Measurements from ENCODE around the gene ACADVL. TPM values are rescaled to one million over a fixed set of nuclear protein-coding genes. Genes with fewer than 3 reads are reported as not detected.
A peak's percentile ranks its signal among the peaks of the same experiment; 100 is the strongest.

Gene ACADVL
- total RNA-seq, 1 donor from 2014 or later = 693 TPM

DNA sequence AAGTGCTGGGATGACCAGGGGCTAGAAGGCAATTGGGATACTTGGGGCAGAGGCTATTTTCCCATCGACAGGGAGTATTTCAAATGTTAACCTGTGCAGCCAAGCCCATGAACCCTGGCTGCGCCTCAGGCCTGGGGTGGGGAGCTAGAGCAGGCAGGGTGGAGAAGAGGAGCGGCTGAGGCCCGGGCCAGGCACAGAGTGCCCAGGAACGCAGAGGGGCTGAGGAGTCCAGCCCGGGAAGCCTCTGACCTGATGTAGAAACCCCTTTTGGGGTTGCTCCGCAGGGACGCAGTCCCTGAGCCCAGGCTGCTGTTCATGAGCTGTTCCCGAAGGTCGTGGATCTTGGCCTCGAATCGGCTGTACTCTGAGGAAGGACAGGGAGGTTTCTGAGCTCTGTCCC, 23.8 kb upstream of the ACADVL start:
- no peaks in the 10 kb centered on the region for H3K4me1 Mint-ChIP-seq (ENCODE audit: low read depth)
- TF ChIP-seq, protein P1, sequence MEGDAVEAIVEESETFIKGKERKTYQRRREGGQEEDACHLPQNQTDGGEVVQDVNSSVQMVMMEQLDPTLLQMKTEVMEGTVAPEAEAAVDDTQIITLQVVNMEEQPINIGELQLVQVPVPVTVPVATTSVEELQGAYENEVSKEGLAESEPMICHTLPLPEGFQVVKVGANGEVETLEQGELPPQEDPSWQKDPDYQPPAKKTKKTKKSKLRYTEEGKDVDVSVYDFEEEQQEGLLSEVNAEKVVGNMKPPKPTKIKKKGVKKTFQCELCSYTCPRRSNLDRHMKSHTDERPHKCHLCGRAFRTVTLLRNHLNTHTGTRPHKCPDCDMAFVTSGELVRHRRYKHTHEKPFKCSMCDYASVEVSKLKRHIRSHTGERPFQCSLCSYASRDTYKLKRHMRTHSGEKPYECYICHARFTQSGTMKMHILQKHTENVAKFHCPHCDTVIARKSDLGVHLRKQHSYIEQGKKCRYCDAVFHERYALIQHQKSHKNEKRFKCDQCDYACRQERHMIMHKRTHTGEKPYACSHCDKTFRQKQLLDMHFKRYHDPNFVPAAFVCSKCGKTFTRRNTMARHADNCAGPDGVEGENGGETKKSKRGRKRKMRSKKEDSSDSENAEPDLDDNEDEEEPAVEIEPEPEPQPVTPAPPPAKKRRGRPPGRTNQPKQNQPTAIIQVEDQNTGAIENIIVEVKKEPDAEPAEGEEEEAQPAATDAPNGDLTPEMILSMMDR (IDR thresholded peaks at IDR 0.05; ENCODE audit: unreplicated experiment) = no peak
- no peak overlapping the region for H3K4me3 Mint-ChIP-seq (ENCODE audit: low read depth)
- H3K36me3 Mint-ChIP-seq (ENCODE audit: insufficient read depth) = peaks cover 11% of the 10 kb centered on the region
- H3K27me3 Mint-ChIP-seq = no peaks in the 10 kb centered on the region
- H3K27ac Mint-ChIP-seq = no peak overlapping the region
- H3K9me3 Mint-ChIP-seq (ENCODE audit: low read depth) = no peaks in the 10 kb centered on the region
- no peak for DNase-seq (ENCODE audit: low spot score, unreplicated experiment)

DNA sequence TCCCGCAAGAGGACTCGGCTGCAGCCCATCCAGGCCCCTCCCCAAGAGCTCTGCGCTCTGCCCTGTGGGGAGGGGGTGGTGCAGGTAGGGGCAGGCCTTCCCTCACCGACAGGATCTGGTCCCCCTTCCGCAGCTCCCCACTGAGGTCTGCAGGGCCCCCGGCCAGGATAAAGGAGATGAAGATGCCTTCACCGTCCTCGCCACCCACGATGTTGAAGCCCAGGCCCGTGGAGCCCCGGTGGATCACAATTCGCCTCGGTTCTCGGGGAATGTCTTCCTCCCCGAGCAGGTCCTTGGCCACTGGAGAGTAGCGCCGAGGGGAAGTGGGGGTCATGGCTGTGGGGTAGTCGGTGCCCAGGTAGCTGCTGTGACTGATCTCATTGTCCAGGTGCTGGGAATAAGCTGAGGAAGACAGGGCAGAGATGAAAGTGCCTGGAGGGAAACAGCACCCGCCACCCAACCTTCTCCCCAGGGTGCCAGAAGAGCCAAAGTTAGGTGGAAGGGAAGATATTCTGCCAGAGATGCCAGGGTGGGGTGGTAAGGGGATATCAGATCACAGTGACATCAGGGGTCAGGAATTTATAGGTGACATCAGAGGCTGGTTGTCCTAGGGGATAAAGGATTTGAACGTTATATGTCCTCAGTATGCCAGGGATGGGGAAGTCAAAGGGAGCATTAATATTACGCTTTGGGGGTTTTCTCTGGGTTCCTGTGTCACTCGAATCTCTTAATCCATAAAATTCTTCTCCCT, 22.9 kb upstream of the ACADVL start:
- Mint-ChIP-seq H3K27me3 (no peaks in the 10 kb centered on the region), H3K27ac (no peak overlapping the region), H3K4me1 (ENCODE audit: low read depth) (no peaks in the 10 kb centered on the region), H3K4me3 (ENCODE audit: low read depth) (no peak overlapping the region), H3K9me3 (ENCODE audit: low read depth) (no peaks in the 10 kb centered on the region), H3K36me3 (ENCODE audit: insufficient read depth) (peaks cover 9% of the 10 kb centered on the region)
- DNase-seq (ENCODE audit: low spot score, unreplicated experiment) = no peak
- TF ChIP-seq, protein P1 (IDR thresholded peaks at IDR 0.05; ENCODE audit: unreplicated experiment) = no peak

DNA sequence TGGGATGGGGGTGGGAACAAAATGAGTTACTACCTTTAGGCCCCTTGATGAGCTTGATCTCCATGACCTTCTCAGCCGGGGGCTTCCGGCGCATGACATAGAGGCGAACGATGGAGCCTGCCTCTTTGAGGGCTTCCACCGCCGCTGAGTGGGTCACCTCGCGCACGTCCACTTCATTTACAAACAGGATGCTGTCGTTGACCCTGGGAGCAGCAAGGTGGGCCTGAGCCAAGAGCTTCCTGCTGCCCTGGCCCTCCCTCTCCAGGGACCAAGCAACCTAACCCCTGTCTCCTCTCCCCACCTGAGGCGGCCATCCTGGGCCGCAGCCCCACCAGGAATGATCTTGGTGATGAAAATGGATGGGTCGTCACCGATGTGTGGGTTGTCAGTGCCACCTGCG, 16.3 kb upstream of the ACADVL start:
- Mint-ChIP-seq H3K27me3 (no peaks in the 10 kb centered on the region), H3K36me3 (ENCODE audit: insufficient read depth) (peaks cover 7% of the 10 kb centered on the region)

DNA sequence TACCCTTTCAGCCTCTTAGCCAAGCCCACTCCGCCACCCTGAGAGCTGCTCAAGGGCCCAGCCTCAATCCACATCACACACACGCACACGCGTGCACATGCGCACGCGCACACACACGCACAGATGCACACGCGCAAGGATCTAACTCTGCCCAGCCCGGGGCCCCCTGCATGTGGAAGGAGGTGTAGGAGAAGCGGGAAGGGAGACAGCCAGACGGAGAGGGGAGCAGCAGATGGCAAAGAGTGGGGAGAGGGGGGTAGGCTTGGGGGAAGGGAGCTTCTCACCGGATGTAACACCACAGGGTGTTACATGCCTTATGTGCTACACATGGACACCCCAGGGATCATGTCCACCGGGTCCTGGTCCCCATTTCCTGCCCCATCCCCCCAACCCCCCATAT, 15.4 kb upstream of the ACADVL start:
- no peaks in the 10 kb centered on the region for H3K27me3 Mint-ChIP-seq
- peaks cover 11% of the 10 kb centered on the region for H3K4me1 Mint-ChIP-seq (ENCODE audit: low read depth)
- no peak for DNase-seq (ENCODE audit: low spot score, unreplicated experiment)
- no peaks in the 10 kb centered on the region for H3K9me3 Mint-ChIP-seq (ENCODE audit: low read depth)
- H3K4me3 Mint-ChIP-seq (ENCODE audit: low read depth) = peak overlapping the region; percentile 71
- peaks cover 7% of the 10 kb centered on the region for H3K36me3 Mint-ChIP-seq (ENCODE audit: insufficient read depth)
- peak overlapping the region; percentile 71 for H3K27ac Mint-ChIP-seq
- TF ChIP-seq, protein P1 (IDR thresholded peaks at IDR 0.05; ENCODE audit: unreplicated experiment) = no peak

More for the DNA sequence above, 16.3 kb upstream of the ACADVL start:
- no peak overlapping the region for H3K4me3 Mint-ChIP-seq (ENCODE audit: low read depth)
- DNase-seq (ENCODE audit: low spot score, unreplicated experiment) = no peak
- H3K9me3 Mint-ChIP-seq (ENCODE audit: low read depth) = no peaks in the 10 kb centered on the region
- H3K4me1 Mint-ChIP-seq (ENCODE audit: low read depth) = peaks cover 9% of the 10 kb centered on the region
- TF ChIP-seq, protein P1 (IDR thresholded peaks at IDR 0.05; ENCODE audit: unreplicated experiment) = no peak
- H3K27ac Mint-ChIP-seq = no peak overlapping the region

DNA sequence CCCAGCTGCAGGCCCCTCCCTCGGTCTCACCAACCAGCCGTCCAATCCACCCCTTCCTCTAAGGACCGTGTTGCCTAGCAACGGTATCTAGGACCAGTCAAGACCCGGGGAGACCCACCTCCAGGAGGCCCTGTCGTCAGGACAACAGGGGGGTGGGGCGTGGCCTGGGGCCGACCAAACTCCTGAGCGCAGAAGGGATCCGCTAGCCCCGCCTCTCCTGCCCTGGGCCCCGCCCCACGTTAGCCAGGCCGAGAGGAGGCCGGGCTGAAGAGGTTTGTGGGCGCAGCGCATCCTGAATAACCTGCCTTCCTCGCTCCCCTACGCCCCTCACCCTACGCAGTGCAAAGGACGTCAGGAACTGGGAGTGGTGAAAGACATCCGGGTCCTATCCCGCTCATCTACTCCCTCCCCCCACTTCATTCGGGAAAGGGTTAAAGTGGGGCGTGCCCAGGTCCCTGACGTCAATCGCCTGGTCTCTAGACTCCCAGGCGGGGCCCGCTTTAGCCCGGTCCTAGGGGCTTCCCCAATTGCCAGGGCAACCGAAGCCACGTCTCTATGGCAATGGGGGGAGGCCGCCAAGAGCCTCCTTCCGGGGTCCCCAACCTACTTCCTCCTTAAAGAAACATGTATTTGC, 14.8 kb upstream of the ACADVL start:
- Mint-ChIP-seq H3K36me3 (ENCODE audit: insufficient read depth) (peaks cover 7% of the 10 kb centered on the region), H3K27ac (peak overlapping the region; percentile 89), H3K27me3 (no peaks in the 10 kb centered on the region), H3K4me1 (ENCODE audit: low read depth) (peaks cover 11% of the 10 kb centered on the region), H3K9me3 (ENCODE audit: low read depth) (no peaks in the 10 kb centered on the region), H3K4me3 (ENCODE audit: low read depth) (peak overlapping the region; percentile 71)
- DNase-seq (ENCODE audit: low spot score, unreplicated experiment) = peak; percentile 86
- TF ChIP-seq, protein P1 (IDR thresholded peaks at IDR 0.05; ENCODE audit: unreplicated experiment) = no peak

All from progenitor cell of endocrine pancreas (in vitro differentiated cells).